IMR-90 (cell line): ENCODE data around the gene CACNG6.

ENCODE experiments used
- CEBPB ChIP-seq: IDR thresholded peaks from 2 replicates; pipeline ENCODE4 v1.6.1; 2012; ENCODE audit warnings: low read depth, low read length, improper control_type of control experiment
- CHD1 ChIP-seq: IDR thresholded peaks from 2 replicates; pipeline ENCODE4 v1.6.1; 2012; ENCODE audit warnings: low read depth, low read length, improper control_type of control experiment
- FOS ChIP-seq: fragments of 150-350 bp; IDR thresholded peaks from 2 replicates; pipeline ENCODE4 v1.6.1; 2016; ENCODE audit warnings: low read depth, low read length
- MAFK ChIP-seq: IDR thresholded peaks from 2 replicates; pipeline ENCODE4 v1.6.1; 2012; ENCODE audit warnings: low read depth, low read length, improper control_type of control experiment
- MXI1 ChIP-seq: IDR thresholded peaks from 2 replicates; pipeline ENCODE4 v1.6.1; 2012; ENCODE audit warnings: low read depth, mild to moderate bottlenecking, low read length, moderate library complexity, borderline replicate concordance
- NFE2L2 ChIP-seq: fragments of 150-350 bp; IDR thresholded peaks from 2 replicates; pipeline ENCODE4 v1.6.1; 2016; ENCODE audit warnings: low read depth, mild to moderate bottlenecking, low read length
- POLR2A ChIP-seq: IDR thresholded peaks from 2 replicates; pipeline ENCODE4 v1.6.1; 2012; ENCODE audit warnings: mild to moderate bottlenecking, low read depth, low read length
- RAD21 ChIP-seq: IDR thresholded peaks from 2 replicates; pipeline ENCODE4 v1.6.1; 2012; ENCODE audit warnings: low read length, improper control_type of control experiment
- RCOR1 ChIP-seq: IDR thresholded peaks from 2 replicates; pipeline ENCODE4 v1.6.1; 2012; ENCODE audit warnings: mild to moderate bottlenecking, low read length, improper control_type of control experiment; ENCODE audit not compliant: insufficient replicate concordance
- RFX5 ChIP-seq: IDR thresholded peaks from 2 replicates; pipeline ENCODE4 v1.8.0; 2012; ENCODE audit warnings: low read depth, mild to moderate bottlenecking, low read length, moderate library complexity
- SMC3 ChIP-seq: fragments of 150-350 bp; IDR thresholded peaks from 2 replicates; pipeline ENCODE4 v1.6.1; 2016; ENCODE audit warnings: low read depth, mild to moderate bottlenecking, antibody characterized with exemption, low read length, moderate library complexity
- TF ChIP-seq, protein P1 (sequence below): fragments of 150-350 bp; IDR thresholded peaks from 2 replicates; pipeline ENCODE4 v1.6.1; 2016; ENCODE audit warnings: low read depth, mild to moderate bottlenecking, low read length, moderate library complexity, borderline replicate concordance
- TF ChIP-seq, protein P2 (sequence below): conservative IDR thresholded peaks from 2 replicates; pipeline ENCODE4 v1.5.1; 2012; ENCODE audit warnings: mild to moderate bottlenecking, low read depth, low read length, improper control_type of control experiment
- TF ChIP-seq, protein P3 (sequence below): fragments of 150-350 bp; IDR thresholded peaks from 2 replicates; pipeline ENCODE4 v1.6.1; 2017; ENCODE audit warnings: mild to moderate bottlenecking, antibody characterized with exemption, low read length, low read depth

DNA sequence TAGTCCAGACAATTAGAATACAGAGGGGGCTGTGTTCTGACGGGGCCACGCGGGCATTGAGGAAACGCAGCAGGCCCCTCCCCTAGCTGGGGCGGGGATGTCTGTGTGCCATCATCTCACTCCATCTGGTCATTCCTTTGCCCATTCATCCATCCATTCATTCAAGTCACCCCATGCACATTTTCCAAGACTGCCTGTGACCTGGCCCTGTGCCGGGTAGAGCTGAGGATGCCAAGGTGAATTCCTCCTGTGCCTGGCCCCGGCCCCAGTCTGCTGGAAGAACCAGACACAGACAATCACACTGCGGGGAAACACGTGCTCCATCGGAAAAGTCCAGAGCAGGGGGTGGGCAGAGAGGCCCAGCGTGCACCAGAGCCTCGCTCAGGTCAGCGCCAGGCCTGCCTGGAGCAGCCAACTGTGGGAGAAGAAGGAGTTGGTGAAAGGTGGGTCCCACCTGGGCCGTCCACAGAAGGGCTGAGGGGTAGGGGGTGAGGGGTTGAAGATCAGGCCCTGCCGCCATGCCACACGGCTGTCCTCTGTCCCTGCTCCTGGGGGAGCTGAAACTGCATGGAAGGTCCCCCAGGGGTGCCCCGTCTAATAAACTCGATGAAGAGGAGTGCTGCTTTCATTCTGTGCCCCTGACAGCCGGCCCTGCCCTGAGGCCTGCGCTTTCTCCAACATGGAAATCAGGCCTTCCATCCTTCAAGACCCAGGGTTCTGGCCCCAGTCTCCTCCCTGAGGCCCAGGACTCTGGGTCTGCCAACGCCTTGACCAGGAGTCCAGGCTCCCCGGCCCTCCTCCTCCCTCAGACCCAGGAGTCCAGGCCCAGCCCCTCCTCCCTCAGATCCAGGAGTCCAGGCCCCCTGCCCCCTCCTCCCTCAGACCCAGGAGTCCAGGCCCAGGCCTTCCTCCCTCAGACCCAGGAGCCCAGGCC, 1.6 kb upstream of the CACNG6 start:
- no peak for TF ChIP-seq POLR2A
- TF ChIP-seq, protein P1, sequence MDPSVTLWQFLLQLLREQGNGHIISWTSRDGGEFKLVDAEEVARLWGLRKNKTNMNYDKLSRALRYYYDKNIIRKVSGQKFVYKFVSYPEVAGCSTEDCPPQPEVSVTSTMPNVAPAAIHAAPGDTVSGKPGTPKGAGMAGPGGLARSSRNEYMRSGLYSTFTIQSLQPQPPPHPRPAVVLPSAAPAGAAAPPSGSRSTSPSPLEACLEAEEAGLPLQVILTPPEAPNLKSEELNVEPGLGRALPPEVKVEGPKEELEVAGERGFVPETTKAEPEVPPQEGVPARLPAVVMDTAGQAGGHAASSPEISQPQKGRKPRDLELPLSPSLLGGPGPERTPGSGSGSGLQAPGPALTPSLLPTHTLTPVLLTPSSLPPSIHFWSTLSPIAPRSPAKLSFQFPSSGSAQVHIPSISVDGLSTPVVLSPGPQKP: no peak
- no peak for TF ChIP-seq MAFK
- TF ChIP-seq RFX5: no peak
- TF ChIP-seq, protein P2, sequence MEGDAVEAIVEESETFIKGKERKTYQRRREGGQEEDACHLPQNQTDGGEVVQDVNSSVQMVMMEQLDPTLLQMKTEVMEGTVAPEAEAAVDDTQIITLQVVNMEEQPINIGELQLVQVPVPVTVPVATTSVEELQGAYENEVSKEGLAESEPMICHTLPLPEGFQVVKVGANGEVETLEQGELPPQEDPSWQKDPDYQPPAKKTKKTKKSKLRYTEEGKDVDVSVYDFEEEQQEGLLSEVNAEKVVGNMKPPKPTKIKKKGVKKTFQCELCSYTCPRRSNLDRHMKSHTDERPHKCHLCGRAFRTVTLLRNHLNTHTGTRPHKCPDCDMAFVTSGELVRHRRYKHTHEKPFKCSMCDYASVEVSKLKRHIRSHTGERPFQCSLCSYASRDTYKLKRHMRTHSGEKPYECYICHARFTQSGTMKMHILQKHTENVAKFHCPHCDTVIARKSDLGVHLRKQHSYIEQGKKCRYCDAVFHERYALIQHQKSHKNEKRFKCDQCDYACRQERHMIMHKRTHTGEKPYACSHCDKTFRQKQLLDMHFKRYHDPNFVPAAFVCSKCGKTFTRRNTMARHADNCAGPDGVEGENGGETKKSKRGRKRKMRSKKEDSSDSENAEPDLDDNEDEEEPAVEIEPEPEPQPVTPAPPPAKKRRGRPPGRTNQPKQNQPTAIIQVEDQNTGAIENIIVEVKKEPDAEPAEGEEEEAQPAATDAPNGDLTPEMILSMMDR: no peak
- TF ChIP-seq, protein P3, sequence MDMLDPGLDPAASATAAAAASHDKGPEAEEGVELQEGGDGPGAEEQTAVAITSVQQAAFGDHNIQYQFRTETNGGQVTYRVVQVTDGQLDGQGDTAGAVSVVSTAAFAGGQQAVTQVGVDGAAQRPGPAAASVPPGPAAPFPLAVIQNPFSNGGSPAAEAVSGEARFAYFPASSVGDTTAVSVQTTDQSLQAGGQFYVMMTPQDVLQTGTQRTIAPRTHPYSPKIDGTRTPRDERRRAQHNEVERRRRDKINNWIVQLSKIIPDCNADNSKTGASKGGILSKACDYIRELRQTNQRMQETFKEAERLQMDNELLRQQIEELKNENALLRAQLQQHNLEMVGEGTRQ: no peak
- no peak for TF ChIP-seq NFE2L2
- TF ChIP-seq MXI1: no peak
- no peak for TF ChIP-seq CHD1
- no peak for TF ChIP-seq SMC3
- no peak for TF ChIP-seq RAD21
- TF ChIP-seq FOS: no peak
- TF ChIP-seq CEBPB: no peak
- no peak for TF ChIP-seq RCOR1
